D721Med (cell line): Measurements from ENCODE around the gene ANGPTL2.
"Not testable (repeated sequence)": the region's sequence is repeated elsewhere in the genome, so short reads cannot be mapped to it uniquely, and the experiment has no call there.

Source experiments
- DNase-seq: peaks from one replicate; pipeline ENCODE4 v3.0.0; 2011; ENCODE audit warnings: low spot score; ENCODE audit not compliant: insufficient read length
- FAIRE-seq: peaks from 2 replicates; lab custom pipeline; 2011; peaks lifted over from hg19 to GRCh38; lab: Jason Lieb, UNC
- TF ChIP-seq, protein P1 (sequence below): IDR thresholded peaks from 2 replicates; pipeline ENCODE4 v1.5.1; 2012; ENCODE audit warnings: mild to moderate bottlenecking, control low read depth; ENCODE audit not compliant: insufficient read depth; ENCODE audit errors: missing control alignments

The ANGPTL2 gene

DNA sequence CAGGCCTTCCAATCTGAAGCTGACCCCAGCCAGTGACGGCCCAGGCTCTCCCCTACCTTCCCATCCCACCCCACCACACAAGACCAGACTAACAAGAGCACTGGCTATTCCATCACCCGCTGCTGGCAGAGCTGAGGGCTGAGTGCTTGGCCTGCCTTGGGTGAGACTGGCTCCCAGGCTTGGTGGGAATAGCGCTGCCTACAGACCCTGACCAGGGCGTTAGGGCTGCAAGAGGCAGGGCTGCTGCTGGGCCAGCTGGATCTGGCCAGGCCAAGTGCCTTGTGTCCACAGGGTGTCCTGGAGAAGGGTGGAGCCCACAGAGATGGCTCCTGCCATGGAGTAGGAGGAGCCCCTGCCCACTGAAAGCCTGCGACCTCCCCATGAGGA is 31.6 kb upstream of the ANGPTL2 start:
- TF ChIP-seq, protein P1, sequence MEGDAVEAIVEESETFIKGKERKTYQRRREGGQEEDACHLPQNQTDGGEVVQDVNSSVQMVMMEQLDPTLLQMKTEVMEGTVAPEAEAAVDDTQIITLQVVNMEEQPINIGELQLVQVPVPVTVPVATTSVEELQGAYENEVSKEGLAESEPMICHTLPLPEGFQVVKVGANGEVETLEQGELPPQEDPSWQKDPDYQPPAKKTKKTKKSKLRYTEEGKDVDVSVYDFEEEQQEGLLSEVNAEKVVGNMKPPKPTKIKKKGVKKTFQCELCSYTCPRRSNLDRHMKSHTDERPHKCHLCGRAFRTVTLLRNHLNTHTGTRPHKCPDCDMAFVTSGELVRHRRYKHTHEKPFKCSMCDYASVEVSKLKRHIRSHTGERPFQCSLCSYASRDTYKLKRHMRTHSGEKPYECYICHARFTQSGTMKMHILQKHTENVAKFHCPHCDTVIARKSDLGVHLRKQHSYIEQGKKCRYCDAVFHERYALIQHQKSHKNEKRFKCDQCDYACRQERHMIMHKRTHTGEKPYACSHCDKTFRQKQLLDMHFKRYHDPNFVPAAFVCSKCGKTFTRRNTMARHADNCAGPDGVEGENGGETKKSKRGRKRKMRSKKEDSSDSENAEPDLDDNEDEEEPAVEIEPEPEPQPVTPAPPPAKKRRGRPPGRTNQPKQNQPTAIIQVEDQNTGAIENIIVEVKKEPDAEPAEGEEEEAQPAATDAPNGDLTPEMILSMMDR = no peak
- FAIRE-seq = no peak
- no peak for DNase-seq

DNA sequence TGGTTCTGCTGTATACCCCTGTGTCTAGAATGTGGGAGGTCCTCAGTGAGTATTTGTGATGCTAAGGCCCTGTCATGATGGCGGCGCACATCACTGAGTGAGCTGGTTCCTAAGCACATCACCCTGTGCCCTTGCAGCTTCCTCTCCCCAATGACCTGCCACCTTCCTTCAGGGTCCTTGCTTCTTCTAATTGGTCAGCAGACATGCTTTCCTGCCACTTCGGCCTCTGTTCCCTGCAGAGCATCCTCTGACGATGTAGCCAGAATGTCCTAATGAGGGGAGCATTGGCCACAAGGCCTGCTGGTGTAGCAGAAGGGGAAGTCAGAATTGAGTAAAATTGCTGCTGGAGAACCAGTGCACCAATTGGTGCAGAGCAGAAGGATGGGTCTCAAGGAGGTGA is 31.1 kb upstream of the ANGPTL2 start:
- no peak for FAIRE-seq
- TF ChIP-seq, protein P1 = no peak
- no peak for DNase-seq

DNA sequence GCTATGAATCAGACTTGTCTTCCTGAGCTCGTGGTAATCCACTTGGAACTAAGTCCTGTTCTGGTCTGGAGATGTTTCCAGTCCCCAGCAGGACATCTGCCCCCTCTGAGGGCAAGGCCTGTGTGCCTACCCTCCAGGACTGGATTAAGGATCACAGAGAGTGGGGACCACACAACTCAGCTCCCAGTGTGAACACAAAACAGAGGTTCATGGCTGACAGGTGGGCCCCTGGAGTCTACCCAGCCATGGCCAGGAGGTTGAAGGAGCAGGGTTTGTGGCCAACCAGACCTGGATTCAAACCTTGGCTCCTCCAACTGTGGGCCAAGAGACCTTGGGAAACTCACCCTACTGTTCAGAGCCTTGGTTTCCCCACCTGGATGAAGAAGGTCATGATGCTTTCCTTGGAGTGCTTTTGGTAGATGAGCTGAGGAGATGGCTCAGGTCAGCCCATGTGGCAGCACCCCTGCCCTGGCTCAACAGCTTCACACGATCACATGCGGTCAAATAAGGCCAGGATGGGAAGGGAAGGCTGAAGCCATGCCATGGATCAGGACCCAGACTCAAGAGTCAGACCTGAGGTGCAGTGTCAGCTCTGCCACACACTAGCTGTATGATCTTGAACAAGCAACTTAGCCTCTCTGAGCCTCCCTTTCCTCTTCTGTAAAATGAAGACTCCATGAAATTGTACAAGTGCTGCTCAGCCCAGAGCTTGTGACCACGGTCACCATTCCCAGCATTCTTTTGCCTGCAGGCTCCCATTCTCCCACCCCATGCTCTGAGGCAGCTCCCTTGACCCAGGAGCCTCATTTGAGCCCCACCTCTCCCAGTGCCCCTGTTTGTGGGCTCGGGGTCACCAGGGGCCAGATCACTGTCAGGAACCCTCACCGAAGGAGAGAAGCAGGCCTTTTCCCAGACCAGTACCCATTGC is 27.3 kb upstream of the ANGPTL2 start:
- TF ChIP-seq, protein P1 = no peak
- DNase-seq (no peak), FAIRE-seq (no peak)

- TF ChIP-seq, protein P1 = no peak
- no peak for FAIRE-seq
These were observed 26.6 kb upstream of the ANGPTL2 start for GRCh38 chr9:127149010-127149409.

GRCh38 chr9:127148014-127148413 is 25.6 kb upstream of the ANGPTL2 start:
- FAIRE-seq (no peak), DNase-seq (no peak)
- TF ChIP-seq, protein P1 = no peak

More at GRCh38 chr9:127149010-127149409, 26.6 kb upstream of the ANGPTL2 start:
- no peak for DNase-seq

GRCh38 chr9:127147251-127147650 is 24.8 kb upstream of the ANGPTL2 start:
- DNase-seq = no peak
- TF ChIP-seq, protein P1 = no peak
- FAIRE-seq = no peak

- FAIRE-seq, DNase-seq: not testable (repeated sequence)
These were observed 24.4 kb upstream of the ANGPTL2 start for GRCh38 chr9:127146841-127147240.
